Measurements from ENCODE around the gene MAD1L1.

Gene MAD1L1

GRCh38 chr7:1926908-1927306, 305.8 kb downstream of the MAD1L1 start:
- DNase-seq (ENCODE audit: low spot score) = no peak

GRCh38 chr7:1925973-1926907, 306.5 kb downstream of the MAD1L1 start:
- DNase-seq (ENCODE audit: low spot score) = no peak

GRCh38 chr7:1925349-1925748, 307.4 kb downstream of the MAD1L1 start:
- DNase-seq (ENCODE audit: low spot score) = no peak

- DNase-seq (ENCODE audit: low spot score) = no peak
Observed at GRCh38 chr7:1924258-1924817, 308.4 kb downstream of the MAD1L1 start.

GRCh38 chr7:1923409-1924257, 309.1 kb downstream of the MAD1L1 start:
- DNase-seq (ENCODE audit: low spot score) = no peak

- DNase-seq (ENCODE audit: low spot score) = no peak
Observed at GRCh38 chr7:1922870-1923236, 309.9 kb downstream of the MAD1L1 start.

- peak; percentile 40 for DNase-seq (ENCODE audit: low spot score)
Observed at GRCh38 chr7:1922071-1922869, 310.5 kb downstream of the MAD1L1 start.

- no peak for DNase-seq (ENCODE audit: low spot score)
Observed at GRCh38 chr7:1920881-1921280, 311.9 kb downstream of the MAD1L1 start.

GRCh38 chr7:1920266-1920681, 312.5 kb downstream of the MAD1L1 start:
- DNase-seq (ENCODE audit: low spot score) = no peak

- peak; percentile 88 for DNase-seq (ENCODE audit: low spot score)
Observed at GRCh38 chr7:1919539-1920265, 313.0 kb downstream of the MAD1L1 start.

- no peak for DNase-seq (ENCODE audit: low spot score)
Observed at GRCh38 chr7:1918881-1919525, 313.7 kb downstream of the MAD1L1 start.

GRCh38 chr7:1918063-1918645, 314.6 kb downstream of the MAD1L1 start:
- no peak for DNase-seq (ENCODE audit: low spot score)

- no peak for DNase-seq (ENCODE audit: low spot score)
Observed at GRCh38 chr7:1917221-1918062, 315.3 kb downstream of the MAD1L1 start.

GRCh38 chr7:1916601-1916970, 316.2 kb downstream of the MAD1L1 start:
- no peak for DNase-seq (ENCODE audit: low spot score)

- DNase-seq (ENCODE audit: low spot score) = no peak
Observed at GRCh38 chr7:1915956-1916600, 316.7 kb downstream of the MAD1L1 start.

- DNase-seq (ENCODE audit: low spot score) = no peak
Observed at GRCh38 chr7:1915326-1915725, 317.4 kb downstream of the MAD1L1 start.

- no peak for DNase-seq (ENCODE audit: low spot score)
Observed at GRCh38 chr7:1914743-1915142, 318.0 kb downstream of the MAD1L1 start.

- DNase-seq (ENCODE audit: low spot score) = no peak
Observed at GRCh38 chr7:1914321-1914720, 318.4 kb downstream of the MAD1L1 start.
